ENCODE results near the gene PSME2. TPM values are rescaled to one million over a fixed set of nuclear protein-coding genes. Genes with fewer than 3 reads are reported as not detected.

The PSME2 gene
- total RNA-seq, 4 donors from 2014 or later, result 13.7 to 53.2 (median 21.5) TPM

GRCh38 chr14:24130717-24131548, 15.5 kb downstream of the PSME2 start:
- no peak for TF ChIP-seq CTCF (IDR thresholded peaks at IDR 0.05 in 4 of 5, conservative IDR thresholded peaks at IDR 0.05 in 1 of 5)
- peak in 1 of 2 donors; percentile 40 for TF ChIP-seq POLR2A (IDR thresholded peaks at IDR 0.05)
- peak overlapping the region; percentile 44 to 56 (median 48) for H3K4me3 ChIP-seq
- peaks cover 34 to 40% of the 10 kb centered on the region in 2 donors for H3K4me1 ChIP-seq
- H3K36me3 ChIP-seq, result no peaks in the 10 kb centered on the region
- ATAC-seq (peak; percentile 79 to 89), DNase-seq (peak; percentile 77 to 90)
- intact Hi-C loops (cut with DNase I; ENCODE audit: low total_unique reads), result loop anchor here (1.0 kb wide), 1 partner anchor 17 kb away; the partner anchor contains the start of genes DCAF11 and NRL
- no peaks in the 10 kb centered on the region for H3K27me3 ChIP-seq
- no peaks in the 10 kb centered on the region for H3K9me3 ChIP-seq
- in situ Hi-C loops (cut with MboI; ENCODE audit: low sequenced_read_pairs in 4 of 4), result loop anchor here in 1 of 4 donors (25.0 kb wide), 1 partner anchor 819 kb away; the partner anchor contains the start of genes BCL2L2, PABPN1 and PPP1R3E
- H3K27ac ChIP-seq, result peak overlapping the region; percentile 95 to 99 (median 98)

- H3K27me3 ChIP-seq, result no peaks in the 10 kb centered on the region
- H3K36me3 ChIP-seq, result no peaks in the 10 kb centered on the region
- in situ Hi-C loops (cut with MboI; ENCODE audit: low sequenced_read_pairs in 4 of 4) (loop anchor here in 1 of 4 donors (25.0 kb wide), 1 partner anchor 818 kb away; the partner anchor contains the start of genes BCL2L2, PABPN1 and PPP1R3E), intact Hi-C loops (cut with DNase I; ENCODE audit: low total_unique reads) (no loop called here)
- TF ChIP-seq CTCF (IDR thresholded peaks at IDR 0.05 in 4 of 5, conservative IDR thresholded peaks at IDR 0.05 in 1 of 5) (no peak), POLR2A (IDR thresholded peaks at IDR 0.05) (no peak)
- peak within 1 kb of the TSS; percentile 95 to 99 (median 98) for H3K27ac ChIP-seq
- H3K4me3 ChIP-seq, result peak within 1 kb of the TSS; percentile 44 to 56 (median 48)
- no peaks in the 10 kb centered on the region for H3K9me3 ChIP-seq
- ATAC-seq, result no peak
- peaks cover 30 to 37% of the 10 kb centered on the region in 2 donors for H3K4me1 ChIP-seq
- no peak for DNase-seq
These were observed 16.1 kb downstream of the PSME2 start, which contains the start of gene FITM1 for GRCh38 chr14:24130380-24130716. Gene FITM1 (plus strand): TSS chr14:24130659. CDS start chr14:24131564, 905 bp downstream.

GRCh38 chr14:24129410-24129998, 16.9 kb downstream of the PSME2 start:
- intact Hi-C loops (cut with DNase I; ENCODE audit: low total_unique reads), result no loop called here

GRCh38 chr14:24127673-24128072, 18.7 kb downstream of the PSME2 start:
- no peak for DNase-seq
- H3K4me3 ChIP-seq, result no peak overlapping the region
- H3K27ac ChIP-seq, result peak overlapping the region in 1 of 4 donors; percentile 31
- TF ChIP-seq CTCF (IDR thresholded peaks at IDR 0.05 in 4 of 5, conservative IDR thresholded peaks at IDR 0.05 in 1 of 5) (no peak), POLR2A (IDR thresholded peaks at IDR 0.05) (no peak)
- no peaks in the 10 kb centered on the region for H3K27me3 ChIP-seq
- in situ Hi-C loops (cut with MboI; ENCODE audit: low sequenced_read_pairs in 4 of 4) (loop anchor here in 1 of 4 donors (25.0 kb wide), 1 partner anchor 815 kb away; the partner anchor contains the start of genes BCL2L2, PABPN1 and PPP1R3E), intact Hi-C loops (cut with DNase I; ENCODE audit: low total_unique reads) (no loop called here)
- H3K4me1 ChIP-seq, result peaks cover 25 to 28% of the 10 kb centered on the region in 2 donors
- peaks cover 0 to 17% of the 10 kb centered on the region in 2 donors for H3K36me3 ChIP-seq
- no peak for ATAC-seq
- H3K9me3 ChIP-seq, result no peaks in the 10 kb centered on the region

More at GRCh38 chr14:24129410-24129998, 16.9 kb downstream of the PSME2 start:
- no peak for TF ChIP-seq CTCF (IDR thresholded peaks at IDR 0.05 in 4 of 5, conservative IDR thresholded peaks at IDR 0.05 in 1 of 5)
- TF ChIP-seq POLR2A (IDR thresholded peaks at IDR 0.05), result no peak
- H3K4me3 ChIP-seq, result no peak overlapping the region
- ATAC-seq, result no peak
- H3K9me3 ChIP-seq, result no peaks in the 10 kb centered on the region
- no peaks in the 10 kb centered on the region for H3K36me3 ChIP-seq
- peak overlapping the region; percentile 95 to 99 (median 98) for H3K27ac ChIP-seq
- in situ Hi-C loops (cut with MboI; ENCODE audit: low sequenced_read_pairs in 4 of 4), result loop anchor here in 1 of 4 donors (25.0 kb wide), 1 partner anchor 817 kb away; the partner anchor contains the start of genes BCL2L2, PABPN1 and PPP1R3E
- no peaks in the 10 kb centered on the region for H3K27me3 ChIP-seq
- peaks cover 29 to 34% of the 10 kb centered on the region in 2 donors for H3K4me1 ChIP-seq
- DNase-seq, result no peak

Data from gastrocnemius medialis (tissue), 4 donors.